Kidney tubule cell (primary cell): ENCODE data around the gene C22orf42.
"Not testable (repeated sequence)": the region's sequence is repeated elsewhere in the genome, so short reads cannot be mapped to it uniquely, and the experiment has no call there.

Experiments
- DNase-seq: peaks from one replicate; pipeline ENCODE4 v3.0.0-alpha.2; 2018; ENCODE audit warnings: low spot score

The C22orf42 gene

DNA sequence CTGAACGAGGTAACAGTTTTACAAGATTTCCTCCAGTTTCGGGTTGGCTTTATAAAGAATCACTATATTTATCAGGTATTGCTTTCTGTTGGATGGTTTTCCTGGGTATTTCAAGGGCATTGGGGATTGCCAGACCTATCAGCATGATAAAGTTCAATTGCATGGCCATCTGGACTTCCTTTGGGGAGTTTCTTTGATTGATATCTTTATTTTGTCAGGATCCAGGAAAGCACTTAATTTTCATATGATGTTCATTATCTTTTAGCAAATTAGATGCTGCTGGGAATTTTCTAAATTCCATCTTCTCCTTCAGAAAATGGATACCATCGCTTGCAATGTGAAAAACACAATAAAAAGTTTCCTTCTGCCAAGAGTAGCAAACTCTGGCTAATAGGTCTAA is 24.5 kb upstream of the C22orf42 start:
- DNase-seq: no peak

DNA sequence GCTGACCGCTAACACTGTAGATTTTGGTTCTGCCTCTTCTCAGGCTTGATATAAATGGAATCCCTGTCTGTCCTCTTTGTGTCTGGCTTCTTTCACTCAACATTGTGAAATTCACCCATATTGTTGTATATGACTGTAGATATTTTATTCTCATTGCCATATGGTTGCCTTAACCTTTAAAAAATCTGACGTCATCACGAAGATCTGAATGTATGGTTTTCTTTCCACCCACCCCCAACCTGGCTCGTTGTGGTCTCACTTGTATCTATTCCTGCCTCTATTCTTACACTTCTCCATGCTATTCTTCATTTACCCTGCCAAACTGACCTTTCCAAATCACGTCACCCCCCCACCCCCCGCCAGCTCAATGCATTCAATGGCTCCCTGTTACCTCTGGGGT is 21.9 kb upstream of the C22orf42 start:
- no peak for DNase-seq

- no peak for DNase-seq
Observed at GRCh38 chr22:32177221-32177765, 18.2 kb upstream of the C22orf42 start.

GRCh38 chr22:32175683-32176644 is 16.9 kb upstream of the C22orf42 start:
- DNase-seq: no peak

- DNase-seq: no peak
Observed at GRCh38 chr22:32175115-32175514, 16.0 kb upstream of the C22orf42 start.

GRCh38 chr22:32165681-32166080 is 6.6 kb upstream of the C22orf42 start:
- DNase-seq: no peak

DNA sequence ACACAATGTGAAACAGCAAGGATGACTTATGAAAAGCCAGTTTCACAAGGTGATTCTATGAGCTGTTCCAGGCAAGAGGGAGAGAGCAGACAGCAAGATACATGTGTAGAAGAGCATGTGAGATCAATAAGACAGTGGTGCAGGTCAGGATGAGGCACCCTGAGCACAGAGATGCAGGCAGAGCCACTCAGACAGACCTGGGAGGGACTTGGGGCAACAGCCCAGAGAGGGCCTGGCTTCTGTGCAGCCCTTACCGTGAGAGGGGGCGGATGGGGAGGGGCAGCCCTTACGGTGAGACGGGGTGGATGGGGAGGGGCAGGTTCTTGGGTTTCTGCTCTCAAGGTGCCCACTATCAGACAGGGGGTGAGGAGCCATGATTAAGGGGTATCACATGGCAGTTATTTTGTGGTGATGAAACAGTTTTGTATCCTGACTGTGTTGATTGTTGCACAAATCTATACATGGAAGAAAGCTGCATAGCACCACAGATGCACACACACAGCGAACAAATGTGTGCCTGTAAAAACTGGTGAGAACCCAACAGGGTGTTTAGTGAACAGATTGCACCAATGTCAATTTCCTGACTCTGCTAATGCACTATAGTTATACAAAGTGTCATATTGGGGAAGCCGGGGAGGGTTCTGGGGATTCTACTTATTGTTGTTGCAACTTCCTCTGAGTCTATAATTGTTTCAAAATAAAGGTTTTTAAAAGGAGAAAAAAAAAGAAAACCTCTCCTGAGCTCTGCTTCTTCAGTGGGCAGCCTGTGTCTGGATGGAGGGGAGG is 5.2 kb upstream of the C22orf42 start:
- no peak for DNase-seq

DNA sequence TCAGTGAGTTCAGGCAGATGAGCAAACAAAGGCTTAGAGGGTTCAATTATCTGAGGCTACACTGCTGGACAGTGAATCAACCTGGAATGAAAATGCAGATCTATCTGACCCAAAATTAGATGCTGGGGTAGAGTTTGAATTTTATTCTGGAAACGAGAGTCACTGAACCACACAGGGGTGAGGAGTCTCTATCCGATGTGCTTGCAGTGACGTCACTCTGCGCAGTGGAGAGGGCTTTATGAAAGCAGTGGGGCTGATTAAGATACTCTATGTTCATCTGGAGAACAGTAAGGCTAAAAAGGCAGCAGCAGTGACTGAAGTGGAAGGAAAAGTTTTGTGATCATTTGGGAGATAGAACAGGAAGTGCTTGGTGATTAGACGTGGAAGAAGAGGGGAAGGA is 1.3 kb upstream of the C22orf42 start:
- DNase-seq: not testable (repeated sequence)

DNA sequence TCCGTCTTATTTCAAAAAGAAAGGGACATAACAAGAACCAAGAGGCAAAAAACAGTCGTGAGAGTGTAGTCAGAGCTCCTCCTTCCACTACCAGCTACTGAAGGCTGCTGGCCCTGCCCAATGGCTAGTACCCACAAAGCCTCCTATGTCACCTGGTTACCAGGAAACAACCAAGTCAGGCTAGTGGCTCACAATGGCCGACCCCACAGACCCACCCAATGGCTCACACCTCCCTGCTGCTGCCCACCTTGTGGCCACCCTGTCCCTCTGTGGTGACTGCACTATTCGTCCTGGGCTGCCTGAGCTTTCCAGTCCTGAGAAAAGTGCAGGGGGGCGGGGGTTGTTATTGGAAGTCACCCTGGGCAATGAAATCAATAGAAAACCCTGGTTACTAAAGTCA is 1.5 kb downstream of the C22orf42 start:
- not testable (repeated sequence) for DNase-seq

DNA sequence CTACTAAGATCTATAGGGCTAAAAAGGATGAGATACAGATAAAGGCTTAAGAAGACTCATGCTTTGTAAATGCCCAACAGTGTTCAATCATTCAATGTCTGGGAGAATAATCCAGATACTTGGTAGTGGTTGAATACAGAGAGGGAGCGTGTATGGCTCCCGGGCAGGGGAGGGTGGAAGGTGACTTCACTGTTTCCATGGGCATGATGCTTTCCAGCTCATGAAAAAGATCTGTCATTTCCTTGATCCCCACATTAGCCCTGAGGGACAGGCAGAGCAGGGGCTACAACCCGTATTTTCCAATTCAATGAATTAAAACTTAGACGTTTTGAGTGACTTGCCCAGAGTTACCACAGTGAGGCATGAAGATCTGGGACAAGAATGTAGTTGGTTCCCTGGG is 4.4 kb downstream of the C22orf42 start:
- DNase-seq: not testable (repeated sequence)

GRCh38 chr22:32151641-32152040 is 7.5 kb downstream of the C22orf42 start:
- DNase-seq: not testable (repeated sequence)

GRCh38 chr22:32150647-32151046 is 8.5 kb downstream of the C22orf42 start:
- DNase-seq: not testable (repeated sequence)

- not testable (repeated sequence) for DNase-seq
Observed at GRCh38 chr22:32148372-32148771, 10.7 kb downstream of the C22orf42 start.

- DNase-seq: not testable (repeated sequence)
Observed at GRCh38 chr22:32147128-32147527, 12.0 kb downstream of the C22orf42 start.

DNA sequence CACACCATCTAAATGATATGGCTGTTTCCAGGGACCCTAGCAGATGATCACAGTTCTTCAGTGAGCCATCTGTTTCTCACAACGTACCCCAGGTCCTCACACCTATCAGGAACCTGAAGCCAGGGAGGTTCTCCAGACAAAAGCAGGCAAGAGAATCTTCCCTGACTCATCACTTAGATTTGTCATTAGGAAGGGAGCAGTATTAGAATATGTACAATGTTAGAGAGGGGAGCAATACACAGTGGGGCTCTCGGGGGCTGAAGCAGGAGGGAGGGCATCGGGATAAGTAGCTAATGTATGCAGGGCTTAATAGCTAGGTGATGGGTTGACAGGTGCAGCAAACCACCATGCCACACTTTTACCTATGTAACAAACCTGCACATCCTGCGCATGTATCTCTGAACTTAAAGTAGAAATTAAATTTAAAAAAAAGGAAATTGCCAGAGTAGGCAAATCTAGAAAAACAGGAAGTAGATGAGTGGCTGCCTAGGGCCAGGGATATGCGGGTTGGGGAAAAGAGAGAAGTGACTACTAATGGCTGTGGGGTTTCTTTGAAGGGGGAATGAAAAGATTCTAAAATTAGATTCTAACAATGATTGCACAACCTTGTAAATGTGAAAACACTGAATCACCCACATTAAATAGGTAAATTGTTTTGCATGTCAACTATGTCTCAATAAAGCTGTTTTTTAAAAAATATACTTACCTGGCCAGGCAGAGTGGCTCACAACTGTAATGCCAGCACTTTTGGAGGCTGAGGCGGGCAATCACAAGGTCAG is 14.4 kb downstream of the C22orf42 start:
- DNase-seq: no peak

DNA sequence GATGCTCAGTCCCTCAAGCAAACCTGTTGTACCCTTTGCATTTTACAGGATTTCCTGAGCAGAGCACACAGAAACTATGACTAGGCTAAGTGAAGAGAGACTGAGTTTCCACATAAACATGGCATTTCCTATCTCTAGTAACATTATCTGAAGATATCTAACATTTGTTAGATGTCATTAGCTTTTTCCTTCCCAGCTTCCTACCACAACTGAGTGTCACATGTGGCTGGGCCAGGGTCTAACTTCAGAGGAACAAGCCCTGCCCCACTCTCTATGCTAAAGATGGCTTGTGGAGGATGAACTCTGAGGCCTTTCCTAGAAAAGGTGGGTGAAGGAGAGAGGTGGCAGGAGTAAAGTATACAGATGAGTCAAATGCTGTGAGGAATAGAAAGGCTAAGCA is 16.5 kb downstream of the C22orf42 start:
- no peak for DNase-seq

- DNase-seq: not testable (repeated sequence)
Observed at GRCh38 chr22:32140688-32141087, 18.4 kb downstream of the C22orf42 start.

GRCh38 chr22:32138576-32138975 is 20.5 kb downstream of the C22orf42 start:
- DNase-seq: not testable (repeated sequence)

DNA sequence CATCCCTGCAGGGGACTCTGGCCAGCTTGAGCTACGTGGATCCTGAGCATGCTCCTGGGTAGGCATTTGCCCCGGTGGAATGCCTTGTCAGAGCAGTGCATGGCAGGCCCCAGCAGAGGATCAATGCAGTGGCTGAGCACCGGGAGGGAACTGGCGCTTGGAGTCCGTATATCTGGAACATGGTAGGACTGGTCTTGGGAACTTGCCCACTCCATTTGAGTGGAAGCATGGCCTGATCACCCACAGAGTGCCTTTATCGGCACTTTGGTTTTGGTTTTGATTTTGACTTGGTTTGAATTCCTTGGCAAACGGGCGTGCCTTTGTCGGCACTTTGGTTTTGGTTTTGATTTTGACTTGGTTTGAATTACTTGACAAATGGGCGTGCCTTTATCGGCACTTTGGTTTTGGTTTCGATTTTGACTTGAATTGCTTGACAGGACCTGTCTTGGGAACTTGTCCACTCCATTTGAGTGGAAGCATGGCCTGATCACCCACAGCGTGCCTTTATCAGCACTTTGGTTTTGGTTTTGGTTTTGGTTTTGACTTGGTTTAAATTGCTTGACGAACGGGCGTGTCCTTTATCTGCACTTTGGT is 21.3 kb downstream of the C22orf42 start:
- DNase-seq: peak; percentile 10

GRCh38 chr22:32136881-32137280 is 22.2 kb downstream of the C22orf42 start:
- not testable (repeated sequence) for DNase-seq

- DNase-seq: peak; percentile 83
Observed at GRCh38 chr22:32135958-32136357, 23.1 kb downstream of the C22orf42 start.
